CD4-positive, alpha-beta T cell treated with Interleukin-17A for 1 hour (primary cell): ENCODE results near the gene EML1.

Source experiments
- DNase-seq: peaks from one replicate; pipeline ENCODE4 v3.0.0-alpha.2; 2020

EML1 gene

DNA sequence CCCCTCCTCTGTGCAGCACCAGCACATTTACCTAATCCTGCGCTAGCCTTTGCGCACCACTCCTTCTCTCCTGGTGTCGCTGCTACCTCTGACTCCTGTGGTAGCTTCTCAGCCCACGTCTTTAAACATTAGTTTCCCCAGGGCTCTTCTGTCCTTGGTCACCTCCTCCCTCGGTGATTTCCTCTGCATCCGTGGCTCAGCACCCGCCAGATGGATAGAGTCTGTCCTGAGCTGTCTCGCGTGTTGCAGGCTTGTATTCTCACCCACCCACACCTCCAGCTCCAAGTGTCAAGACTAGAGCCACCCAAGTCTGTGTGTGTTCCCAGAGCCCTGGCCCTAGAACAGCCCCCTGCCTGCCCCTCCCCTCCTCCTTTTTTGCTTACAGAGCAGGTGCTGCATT, 83.2 kb downstream of the EML1 start:
- DNase-seq, result no peak

DNA sequence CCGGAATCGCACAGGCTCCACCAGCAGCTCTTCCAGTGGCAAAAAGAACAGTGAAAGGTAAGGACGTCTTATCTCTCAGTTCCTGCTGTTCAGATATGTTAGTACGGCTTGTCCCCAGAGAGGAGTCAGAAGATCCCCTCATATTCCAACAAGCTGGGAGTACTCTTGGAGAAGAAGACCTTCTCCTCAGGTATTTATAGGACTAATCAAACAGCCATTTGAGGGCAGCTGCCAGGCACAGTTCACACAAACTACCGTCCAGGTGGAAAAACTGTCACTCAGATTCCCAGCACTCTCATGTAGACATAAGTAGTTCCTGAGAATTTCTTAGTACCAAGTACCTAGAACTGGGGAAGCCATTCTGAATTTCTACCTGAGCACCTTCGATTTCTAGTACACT, 85.3 kb downstream of the EML1 start:
- DNase-seq, result no peak

- no peak for DNase-seq
These were observed 86.4 kb downstream of the EML1 start for GRCh38 chr14:99879401-99880295.

- DNase-seq, result no peak
These were observed 87.6 kb downstream of the EML1 start for GRCh38 chr14:99880651-99881420.

DNA sequence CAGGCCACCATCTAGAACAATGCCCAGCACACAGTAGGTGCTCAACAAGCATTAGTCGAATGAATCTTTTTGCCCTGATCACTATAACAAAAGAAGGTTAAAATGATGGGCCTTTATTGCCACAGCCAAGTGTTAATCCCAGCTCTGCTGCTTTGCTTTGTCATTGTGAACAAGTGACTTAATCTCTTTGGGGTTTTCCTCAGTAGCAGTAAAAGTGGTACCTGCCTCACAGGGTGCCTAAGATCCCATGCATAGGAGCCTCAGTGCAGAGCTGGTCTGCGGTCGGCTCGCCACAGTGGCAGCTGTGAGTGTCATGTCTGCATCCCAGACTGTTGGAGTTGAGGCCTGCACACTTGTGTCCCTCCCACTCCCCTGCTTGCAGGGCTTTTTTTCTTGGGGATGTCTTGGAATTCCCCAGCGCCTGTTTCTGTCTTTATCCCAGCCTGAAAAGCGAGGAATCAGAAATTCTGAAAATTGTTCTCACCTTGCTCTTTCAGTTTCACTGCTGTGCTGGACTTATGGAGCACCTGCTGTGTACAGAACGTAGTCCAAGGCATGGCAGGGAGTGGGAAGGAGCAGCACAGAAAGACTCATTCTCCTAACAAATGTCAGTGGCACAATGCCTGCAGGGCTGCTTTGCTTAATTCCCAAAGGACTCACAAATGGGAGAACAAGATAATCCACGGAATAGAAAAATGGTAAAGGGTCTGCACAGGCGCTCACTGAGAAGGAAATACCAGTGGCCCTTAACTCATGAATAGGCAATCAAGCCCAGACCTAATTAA, 90.8 kb downstream of the EML1 start:
- DNase-seq, result no peak

- peak; percentile 71 for DNase-seq
These were observed 91.8 kb downstream of the EML1 start for GRCh38 chr14:99884834-99885648.

DNA sequence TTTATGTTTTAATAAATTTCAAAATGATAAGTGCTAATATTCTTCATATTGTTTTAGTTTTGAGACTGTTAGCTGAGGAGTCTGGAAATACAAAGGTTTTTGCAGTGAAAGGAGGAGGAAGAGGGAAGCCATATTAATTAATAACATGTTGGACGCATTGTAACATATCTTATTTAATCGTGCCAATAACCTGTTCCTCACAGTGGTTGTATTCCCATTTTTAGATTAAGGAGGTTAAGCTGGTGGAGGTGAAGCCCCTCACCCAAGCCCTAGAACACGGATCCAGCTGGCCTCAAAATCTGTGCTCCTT, 92.4 kb downstream of the EML1 start:
- no peak for DNase-seq

GRCh38 chr14:99887407-99887806, 94.2 kb downstream of the EML1 start:
- DNase-seq, result no peak

DNA sequence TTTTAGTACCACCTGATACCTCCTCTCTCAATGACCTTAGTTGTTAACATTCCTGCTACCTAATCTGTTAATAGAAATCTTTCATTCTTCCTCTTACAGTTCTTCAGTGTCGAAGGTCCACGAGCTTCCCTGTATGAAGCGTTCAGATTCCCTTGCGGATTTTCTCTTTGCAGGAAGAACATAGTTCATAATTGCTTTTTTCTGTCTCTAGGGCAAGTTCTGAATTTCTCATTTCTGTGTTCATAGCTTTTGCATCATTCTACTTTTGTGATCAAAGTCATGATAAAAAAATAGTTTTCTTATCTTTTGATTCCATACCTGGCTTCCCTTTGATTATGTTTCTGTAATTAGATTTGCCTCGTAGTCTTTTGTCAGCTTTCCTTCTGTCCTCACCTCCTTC, 94.9 kb downstream of the EML1 start:
- no peak for DNase-seq

DNA sequence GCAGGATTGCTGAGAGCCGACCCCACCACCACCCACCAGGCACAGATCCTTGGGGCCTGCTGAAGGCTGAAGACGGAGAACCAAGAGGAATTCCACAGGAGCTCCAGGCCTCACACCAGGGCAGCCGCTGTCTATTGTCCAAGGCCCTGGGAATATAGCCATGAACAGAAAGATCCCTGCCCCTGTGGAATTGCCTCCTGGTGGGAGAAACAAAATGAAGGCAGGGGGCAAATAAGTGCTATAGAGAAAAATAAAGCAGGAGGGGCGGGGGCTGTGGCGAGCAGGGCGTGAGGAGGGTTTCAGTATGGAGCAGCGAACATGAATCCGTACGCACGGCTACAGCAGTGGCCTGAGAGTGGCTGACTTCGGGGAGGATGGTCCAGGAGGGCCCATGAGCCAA, 96.1 kb downstream of the EML1 start:
- no peak for DNase-seq

GRCh38 chr14:99891266-99891665, 98.1 kb downstream of the EML1 start:
- no peak for DNase-seq

GRCh38 chr14:99891900-99892299, 98.7 kb downstream of the EML1 start:
- no peak for DNase-seq

DNA sequence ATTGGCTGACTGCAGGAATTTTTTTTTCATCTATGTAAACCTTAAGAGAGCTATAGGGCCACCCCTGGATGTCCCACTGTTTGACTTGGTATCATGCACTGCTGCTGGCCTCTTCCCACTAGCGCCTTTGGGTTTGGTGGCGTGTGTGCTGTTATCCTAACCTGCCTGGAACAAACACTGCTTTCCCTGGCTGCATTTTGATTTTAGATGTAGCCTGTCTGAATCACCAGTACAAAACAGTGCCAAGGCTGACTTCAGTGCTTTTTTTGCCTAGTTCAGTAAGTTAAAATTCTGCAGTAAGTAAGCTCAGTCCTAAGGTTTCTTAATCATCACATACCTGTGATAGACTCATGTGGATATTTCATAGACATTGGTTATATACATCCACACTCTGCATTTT, 99.2 kb downstream of the EML1 start:
- DNase-seq, result no peak

DNA sequence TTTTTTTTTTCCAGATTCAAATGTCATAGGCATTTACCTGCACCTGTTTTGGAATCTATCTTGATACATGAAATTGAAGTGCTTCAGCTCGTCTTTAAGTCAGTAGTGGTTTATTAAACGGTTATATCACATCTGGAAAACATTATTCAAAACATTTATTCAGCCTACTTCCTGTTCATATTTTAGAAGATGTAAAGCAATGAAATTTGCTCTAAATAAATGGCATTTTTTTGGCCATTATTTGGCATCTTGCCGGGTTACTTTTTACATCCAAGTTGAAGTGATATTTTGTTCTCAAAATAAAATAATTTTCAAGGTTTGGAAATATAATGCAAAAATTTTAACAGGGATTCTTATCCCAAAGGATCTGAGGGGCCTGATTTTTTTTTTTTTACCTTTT, 103.1 kb downstream of the EML1 start:
- DNase-seq, result no peak

DNA sequence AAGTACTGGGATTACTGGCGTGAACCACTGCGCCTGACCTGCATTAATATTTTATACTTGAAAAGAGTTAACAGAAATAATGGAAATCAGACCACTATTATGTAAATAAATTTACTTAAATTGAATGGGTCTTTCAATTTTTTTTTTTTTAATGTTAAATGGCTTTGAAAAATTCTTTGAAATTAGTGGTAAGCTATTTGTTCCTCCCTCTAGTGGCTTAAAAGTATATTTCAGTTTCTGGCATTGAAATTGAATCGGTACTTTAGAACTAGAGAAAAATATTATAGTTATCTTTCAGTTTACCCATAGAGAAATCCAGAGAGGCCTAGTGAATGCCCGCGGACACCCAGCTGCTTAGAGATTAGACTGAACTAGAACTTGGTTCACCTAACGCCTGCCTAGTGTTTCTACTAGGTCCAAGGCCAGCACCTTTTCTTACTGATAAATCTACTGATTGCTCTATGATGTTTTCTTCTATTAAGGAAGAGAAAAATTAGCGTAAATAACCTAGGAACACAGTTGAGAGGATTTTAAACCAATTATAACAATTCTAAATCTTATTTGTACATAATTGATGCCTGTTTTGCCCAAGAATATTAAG, 106.5 kb downstream of the EML1 start:
- peak; percentile 22 for DNase-seq

DNA sequence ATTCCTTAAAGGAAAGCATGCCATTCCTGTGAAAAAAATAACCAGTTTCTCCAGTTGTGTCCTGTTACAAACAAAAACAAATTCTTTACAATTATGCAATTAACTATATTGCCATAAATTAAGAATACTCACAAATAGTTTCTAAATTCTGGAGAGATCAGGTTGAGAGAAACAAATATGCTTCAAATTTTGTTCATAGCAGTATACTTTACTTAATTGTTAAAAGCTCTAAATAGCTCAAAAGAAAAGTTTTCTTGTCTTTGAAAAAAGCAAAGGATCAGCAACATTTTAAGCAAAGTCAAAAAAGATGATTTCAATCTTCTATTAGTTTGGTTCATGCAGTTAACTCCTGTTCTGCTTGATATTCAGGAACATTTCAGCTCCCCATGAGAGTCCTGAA, 109.7 kb downstream of the EML1 start:
- no peak for DNase-seq

DNA sequence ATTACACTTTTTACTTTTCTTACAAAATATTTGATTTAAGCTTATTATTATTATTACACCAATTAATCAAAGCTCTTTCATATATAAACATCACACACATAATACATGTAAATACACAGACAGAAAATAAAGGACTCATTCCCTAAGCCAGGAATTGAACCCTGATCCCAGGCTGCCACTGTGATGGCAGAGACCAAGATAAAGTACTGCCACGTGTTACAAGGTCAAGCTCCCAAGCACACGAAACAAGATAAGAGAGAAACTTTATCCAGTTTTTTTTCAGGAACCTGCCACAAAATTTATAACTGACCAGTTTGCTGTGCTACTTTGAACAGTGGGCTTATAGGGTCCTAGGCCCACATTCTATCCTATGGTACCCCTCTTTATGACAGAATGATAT, 111.3 kb downstream of the EML1 start:
- no peak for DNase-seq

DNA sequence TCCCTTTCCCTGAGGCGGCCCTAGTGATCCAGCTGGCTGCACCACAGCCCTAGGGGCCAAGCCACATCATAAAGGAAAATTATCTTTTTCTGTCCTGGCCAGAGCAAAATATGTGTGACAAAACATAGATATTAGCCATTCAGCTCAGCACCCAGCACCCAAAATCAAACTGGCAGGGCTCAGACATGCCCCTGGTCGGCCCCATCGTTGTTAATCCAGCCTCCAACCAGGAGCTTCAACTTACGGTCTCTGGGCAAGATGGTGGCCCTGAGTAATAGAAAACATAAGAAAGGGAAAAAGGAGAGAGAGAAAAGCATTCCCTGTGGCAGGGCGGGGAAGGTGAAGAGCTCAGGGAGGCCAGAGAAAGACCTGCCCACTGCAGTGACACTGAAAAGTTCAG, 111.9 kb downstream of the EML1 start:
- DNase-seq, result no peak

GRCh38 chr14:99907761-99908652, 114.8 kb downstream of the EML1 start:
- no peak for DNase-seq

GRCh38 chr14:99908653-99909250, 115.5 kb downstream of the EML1 start:
- DNase-seq, result no peak
